Tibial nerve (tissue), 3 donors: ENCODE results near the gene HOXA1.

ENCODE experiments used
- POLR2A ChIP-seq, 2 donors: fragments of 450-650 bp; IDR thresholded peaks; one replicate each; pipeline ENCODE4 v1.6.1; 2017; ENCODE audit warnings: antibody characterized with exemption in 2 of 2, mild to moderate bottlenecking in 2 of 2, moderate library complexity in 2 of 2
- TF ChIP-seq, protein P1 (sequence below), 5 experiments: fragments of 200-600 bp in 3 of 5; fragments of 450-650 bp in 2 of 5; sonication (generic) in 3 of 5; IDR thresholded peaks; one replicate each; pipeline ENCODE4 v1.5.1; 2016 to 2019; ENCODE audit warnings: antibody characterized with exemption in 5 of 5, mild to moderate bottlenecking in 3 of 5, moderate library complexity in 2 of 5

DNA sequence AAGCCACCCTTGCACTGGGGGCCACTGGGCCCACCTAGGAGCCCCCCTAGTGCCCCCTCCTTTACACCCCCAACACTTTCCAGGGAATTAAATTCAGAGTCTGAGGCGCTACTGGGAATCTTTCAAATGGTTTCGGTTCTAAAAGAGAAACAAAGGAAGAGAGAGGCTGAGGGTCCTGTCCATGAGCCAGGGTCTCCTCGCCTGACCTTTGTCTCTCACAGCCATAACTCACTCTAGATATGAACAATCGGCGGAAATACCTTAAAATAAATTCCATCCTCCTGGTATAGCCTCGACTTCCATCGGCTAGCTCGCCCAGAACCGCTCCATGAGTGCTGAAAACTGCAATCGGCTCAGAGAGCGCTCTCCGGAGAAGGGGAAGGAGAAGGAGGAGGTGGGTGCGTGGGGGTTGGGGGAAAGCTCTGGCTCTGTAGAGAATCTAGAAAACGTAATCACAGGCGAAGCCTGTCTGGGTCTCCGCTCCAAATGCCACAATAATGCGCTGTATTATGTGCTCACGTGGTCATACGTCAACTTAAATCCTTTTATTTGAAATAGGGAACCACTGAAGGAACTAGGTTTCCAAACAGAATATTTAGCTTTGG is 22.2 kb upstream of the HOXA1 start:
- TF ChIP-seq POLR2A (IDR thresholded peaks at IDR 0.05), result no peak
- TF ChIP-seq, protein P1, sequence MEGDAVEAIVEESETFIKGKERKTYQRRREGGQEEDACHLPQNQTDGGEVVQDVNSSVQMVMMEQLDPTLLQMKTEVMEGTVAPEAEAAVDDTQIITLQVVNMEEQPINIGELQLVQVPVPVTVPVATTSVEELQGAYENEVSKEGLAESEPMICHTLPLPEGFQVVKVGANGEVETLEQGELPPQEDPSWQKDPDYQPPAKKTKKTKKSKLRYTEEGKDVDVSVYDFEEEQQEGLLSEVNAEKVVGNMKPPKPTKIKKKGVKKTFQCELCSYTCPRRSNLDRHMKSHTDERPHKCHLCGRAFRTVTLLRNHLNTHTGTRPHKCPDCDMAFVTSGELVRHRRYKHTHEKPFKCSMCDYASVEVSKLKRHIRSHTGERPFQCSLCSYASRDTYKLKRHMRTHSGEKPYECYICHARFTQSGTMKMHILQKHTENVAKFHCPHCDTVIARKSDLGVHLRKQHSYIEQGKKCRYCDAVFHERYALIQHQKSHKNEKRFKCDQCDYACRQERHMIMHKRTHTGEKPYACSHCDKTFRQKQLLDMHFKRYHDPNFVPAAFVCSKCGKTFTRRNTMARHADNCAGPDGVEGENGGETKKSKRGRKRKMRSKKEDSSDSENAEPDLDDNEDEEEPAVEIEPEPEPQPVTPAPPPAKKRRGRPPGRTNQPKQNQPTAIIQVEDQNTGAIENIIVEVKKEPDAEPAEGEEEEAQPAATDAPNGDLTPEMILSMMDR (IDR thresholded peaks at IDR 0.05), result no peak
